Ovary (tissue), 3 donors: ENCODE results near the gene DIS3.

Experiments used
- CTCF ChIP-seq, 3 donors: fragments of 450-650 bp in 2 of 3; fragments of 200-600 bp in 1 of 3; IDR thresholded peaks; one replicate each; pipeline versions ENCODE4 v1.5.1 to v1.8.0; 2016 to 2022; ENCODE audit warnings: antibody characterized with exemption in 3 of 3, mild to moderate bottlenecking in 1 of 3
- EP300 ChIP-seq: sonication (generic); formaldehyde crosslinking; IDR thresholded peaks from one replicate; pipeline ENCODE4 v1.6.1; 2017; ENCODE audit warnings: antibody characterized with exemption
- POLR2A ChIP-seq: fragments of 450-650 bp; IDR thresholded peaks from one replicate; pipeline ENCODE4 v1.6.1; 2017; ENCODE audit warnings: antibody characterized with exemption, mild to moderate bottlenecking, moderate library complexity
- donor health status: DM: no; HTN: no; CAD: no.

GRCh38 chr13:72740015-72740414, 41.7 kb downstream of the DIS3 start:
- no peak for TF ChIP-seq CTCF (IDR thresholded peaks at IDR 0.05)
- TF ChIP-seq POLR2A, result no peak
- TF ChIP-seq EP300, result no peak
